T-cell (primary cell): Measurements from ENCODE around the gene AMPD3. TPM values are rescaled to one million over a fixed set of nuclear protein-coding genes. Genes with fewer than 3 reads are reported as not detected.

Experiments used
- ATAC-seq, 4 experiments: fragments of 200-7000 bp in 3 of 4; fragments of 150-1000 bp in 1 of 4; cut with Tn5 transposase; replicated peaks in 1 of 4; 1 replicate in 3 of 4; 2 replicates in 1 of 4; pipeline ENCODE4 v1.10.0; 2021; ENCODE audit warnings: moderate library complexity in 3 of 4, mild to moderate bottlenecking in 2 of 4, moderate number of reproducible peaks in 1 of 4
- CTCF ChIA-PET, 2 donors: fragments of 300-600 bp; sonication (Branson Sonifier 250); formaldehyde crosslinking; loops; one replicate each; lab custom pipeline; 2022; ENCODE audit warnings: antibody characterized with exemption in 2 of 2; lab: Charles Lee
- POLR2A ChIA-PET, 2 donors: fragments of 300-600 bp; sonication (Branson Sonifier 250); formaldehyde crosslinking; loops; one replicate each; lab custom pipeline; 2022; ENCODE audit warnings: antibody characterized with exemption in 2 of 2; lab: Charles Lee
- DNase-seq, 35 experiments: peaks; one replicate each; pipeline versions ENCODE4 v3.0.0 to v3.0.0-alpha.2; 2013 to 2023
- H3K27ac ChIP-seq: one replicate; pipeline ENCODE4 v1.5.1; 2013; ENCODE audit warnings: low read length
- H3K27me3 ChIP-seq, 2 experiments: replicated peaks in 1 of 2; 1 replicate in 1 of 2; 2 replicates in 1 of 2; pipeline versions ENCODE4 v1.6.1 to v1.7.0; 2013; ENCODE audit warnings: low read length in 1 of 2, mixed read lengths in 1 of 2; ENCODE audit not compliant: control insufficient read depth in 2 of 2, insufficient read depth in 2 of 2; ENCODE audit errors: extremely low read depth in 1 of 2
- H3K36me3 ChIP-seq, 2 donors: 1 replicate in 1 of 2; 2 replicates in 1 of 2; pipeline versions ENCODE4 v1.6.1 to v1.7.0; 2013; ENCODE audit warnings: low read length in 1 of 2; ENCODE audit not compliant: control insufficient read depth in 2 of 2, insufficient read depth in 1 of 2; ENCODE audit errors: extremely low read depth in 1 of 2
- H3K4me1 ChIP-seq, 2 experiments: 1 replicate in 1 of 2; 2 replicates in 1 of 2; pipeline versions ENCODE4 v1.6.1 to v1.7.0; 2013; ENCODE audit warnings: low read length in 2 of 2, mixed read lengths in 1 of 2; ENCODE audit not compliant: insufficient read depth in 2 of 2, control insufficient read depth in 1 of 2; ENCODE audit errors: extremely low read depth in 1 of 2
- H3K4me3 ChIP-seq, 2 donors: 1 replicate in 1 of 2; 2 replicates in 1 of 2; pipeline versions ENCODE4 v1.5.1 to v1.7.0; 2013; ENCODE audit warnings: mild to moderate bottlenecking in 2 of 2, low read length in 1 of 2, moderate library complexity in 1 of 2; ENCODE audit not compliant: control insufficient read depth in 1 of 2; ENCODE audit errors: extremely low read depth in 1 of 2
- H3K9me3 ChIP-seq: 2 replicates; pipeline ENCODE4 v1.7.0; 2013
- H3K27ac Mint-ChIP-seq, 2 donors: one replicate each; pipeline ENCODE4 v1.8.0; 2020 to 2021; ENCODE audit warnings: mild to moderate bottlenecking in 2 of 2, mixed read lengths in 2 of 2
- H3K27me3 Mint-ChIP-seq, 2 donors: one replicate each; pipeline ENCODE4 v1.8.0; 2021 to 2022; ENCODE audit warnings: mixed read lengths in 2 of 2
- H3K36me3 Mint-ChIP-seq: one replicate; pipeline ENCODE4 v1.8.0; 2021; ENCODE audit warnings: mixed read lengths
- H3K4me1 Mint-ChIP-seq, 3 donors: one replicate each; pipeline ENCODE4 v1.8.0; 2020 to 2022; ENCODE audit warnings: mixed read lengths in 3 of 3, mild to moderate bottlenecking in 1 of 3
- H3K4me3 Mint-ChIP-seq, 3 donors: one replicate each; pipeline ENCODE4 v1.8.0; 2020 to 2022; ENCODE audit warnings: mild to moderate bottlenecking in 3 of 3, mixed read lengths in 3 of 3, moderate library complexity in 3 of 3
- H3K9me3 Mint-ChIP-seq, 3 donors: one replicate each; pipeline ENCODE4 v1.8.0; 2020 to 2022; ENCODE audit warnings: mixed read lengths in 3 of 3
- WGBS: methylation state at CpG from one replicate; pipeline ENCODE4 v1.1.5; 2013; ENCODE audit warnings: missing lambda C conversion rate; ENCODE audit not compliant: insufficient coverage; 5-methylcytosine and 5-hydroxymethylcytosine counted together
- total RNA-seq, 35 experiments: library from RNA in 6 of 35; stranded (reverse) in 6 of 35; fragments of 120-200 nt in 1 of 35; gene quantifications; one replicate each; pipeline versions ENCODE4 v1.2.1 to v1.2.4 and lab custom pipeline; 2013 to 2026

Gene AMPD3
- total RNA-seq, 5 donors from 2014 or later (not counting 1 experiment from before 2014, with no cell fraction given), result 21.1 to 40.0 (median 26.0) TPM

DNA sequence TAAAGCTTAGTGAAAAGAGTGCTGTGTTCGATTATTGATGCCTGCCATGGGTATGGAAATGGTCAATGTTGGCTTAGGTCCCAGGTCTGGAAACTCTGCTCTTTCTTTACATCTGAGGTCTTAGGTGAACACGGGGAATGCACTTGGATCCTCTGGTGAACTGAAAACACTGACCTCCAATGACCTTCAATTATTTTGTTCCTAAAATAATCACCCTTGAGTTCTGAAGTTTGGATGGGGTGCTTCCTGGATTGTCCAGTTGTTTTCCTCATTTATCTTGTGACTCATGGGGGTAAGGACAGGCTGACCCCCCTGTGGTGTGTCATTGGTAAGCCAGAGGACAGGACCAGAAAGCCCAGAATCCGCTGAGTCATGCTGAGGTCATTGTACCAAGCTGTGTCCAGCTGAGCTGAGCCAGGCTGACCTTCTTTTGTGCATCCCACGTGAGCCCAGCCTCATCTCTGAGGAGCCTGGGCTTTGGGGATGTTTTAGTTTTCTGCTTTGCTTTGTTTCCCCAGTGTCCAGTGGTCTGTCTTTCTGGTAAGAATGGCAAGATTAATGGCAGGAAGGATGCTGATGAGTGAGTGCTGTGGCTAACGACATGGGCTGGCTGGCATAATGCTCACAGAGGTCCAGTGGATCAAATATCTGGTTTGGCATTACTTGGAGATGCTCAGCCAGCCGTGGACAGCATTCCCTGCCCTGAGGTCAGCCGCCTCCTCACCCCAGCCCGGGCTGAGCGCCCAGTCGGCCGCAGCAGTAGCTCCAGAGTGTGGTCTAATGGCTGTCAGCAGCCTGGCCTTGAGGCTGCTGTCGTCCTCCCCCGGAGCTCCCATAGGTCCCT lies 35.6 kb downstream of the AMPD3 start:
- 93% methylated on average over 9 of the region's 13 CpGs for WGBS
- no peak overlapping the region for H3K27ac ChIP-seq
- H3K27me3 Mint-ChIP-seq, result no peaks in the 10 kb centered on the region
- peaks cover 68% of the 10 kb centered on the region for H3K36me3 Mint-ChIP-seq
- peaks cover 0 to 8% of the 10 kb centered on the region in 2 experiments for H3K4me1 ChIP-seq
- H3K9me3 Mint-ChIP-seq, result no peaks in the 10 kb centered on the region
- no peaks in the 10 kb centered on the region for H3K27me3 ChIP-seq
- ChIA-PET CTCF (no interaction called here), POLR2A (no interaction called here)
- peak in 1 of 35 experiments; percentile 2 for DNase-seq
- no peak for ATAC-seq
- peaks cover 10 to 16% (median 11%) of the 10 kb centered on the region in 3 donors for H3K4me1 Mint-ChIP-seq
- H3K36me3 ChIP-seq, result peaks cover 33 to 89% of the 10 kb centered on the region in 2 donors
- no peaks in the 10 kb centered on the region for H3K9me3 ChIP-seq
- no peak overlapping the region for H3K4me3 Mint-ChIP-seq
- no peak overlapping the region for H3K4me3 ChIP-seq
- H3K27ac Mint-ChIP-seq, result peak overlapping the region; percentile 14 to 86

DNA sequence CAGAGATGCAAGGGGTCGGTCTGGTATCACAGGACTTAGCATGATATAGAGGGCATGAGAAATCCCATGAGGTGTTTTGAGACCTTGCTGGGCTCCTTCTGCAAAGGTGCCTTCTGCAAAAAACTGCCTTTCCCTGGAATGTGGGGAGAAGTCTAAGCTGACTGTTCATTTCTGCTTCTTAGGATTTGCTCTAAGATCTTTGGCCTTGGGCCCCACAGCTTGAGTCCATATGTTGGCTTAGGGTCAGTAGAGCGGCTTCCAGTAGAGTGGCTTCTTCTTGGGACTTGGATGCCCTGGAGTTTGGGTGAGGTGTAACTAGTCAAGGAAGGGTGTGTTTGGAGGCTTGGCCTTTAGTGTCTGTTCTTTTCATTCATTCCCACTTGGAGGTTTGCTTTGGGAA lies 37.0 kb downstream of the AMPD3 start:
- no peaks in the 10 kb centered on the region for H3K9me3 ChIP-seq
- CTCF ChIA-PET, result no interaction called here
- Mint-ChIP-seq H3K27ac (no peak overlapping the region), H3K27me3 (no peaks in the 10 kb centered on the region), H3K4me3 (no peak overlapping the region), H3K4me1 (peaks cover 10 to 12% (median 11%) of the 10 kb centered on the region in 3 donors), H3K36me3 (peaks cover 62% of the 10 kb centered on the region), H3K9me3 (no peaks in the 10 kb centered on the region)
- POLR2A ChIA-PET, result no interaction called here
- H3K4me3 ChIP-seq, result no peak overlapping the region
- DNase-seq (peak in 1 of 35 experiments; percentile 4), ATAC-seq (no peak)
- H3K27ac ChIP-seq, result no peak overlapping the region
- no peaks in the 10 kb centered on the region for H3K27me3 ChIP-seq
- 100% methylated on average over 2 of the region's 2 CpGs for WGBS
- H3K4me1 ChIP-seq, result peaks cover 0 to 8% of the 10 kb centered on the region in 2 experiments
- H3K36me3 ChIP-seq, result peaks cover 32 to 87% of the 10 kb centered on the region in 2 donors

DNA sequence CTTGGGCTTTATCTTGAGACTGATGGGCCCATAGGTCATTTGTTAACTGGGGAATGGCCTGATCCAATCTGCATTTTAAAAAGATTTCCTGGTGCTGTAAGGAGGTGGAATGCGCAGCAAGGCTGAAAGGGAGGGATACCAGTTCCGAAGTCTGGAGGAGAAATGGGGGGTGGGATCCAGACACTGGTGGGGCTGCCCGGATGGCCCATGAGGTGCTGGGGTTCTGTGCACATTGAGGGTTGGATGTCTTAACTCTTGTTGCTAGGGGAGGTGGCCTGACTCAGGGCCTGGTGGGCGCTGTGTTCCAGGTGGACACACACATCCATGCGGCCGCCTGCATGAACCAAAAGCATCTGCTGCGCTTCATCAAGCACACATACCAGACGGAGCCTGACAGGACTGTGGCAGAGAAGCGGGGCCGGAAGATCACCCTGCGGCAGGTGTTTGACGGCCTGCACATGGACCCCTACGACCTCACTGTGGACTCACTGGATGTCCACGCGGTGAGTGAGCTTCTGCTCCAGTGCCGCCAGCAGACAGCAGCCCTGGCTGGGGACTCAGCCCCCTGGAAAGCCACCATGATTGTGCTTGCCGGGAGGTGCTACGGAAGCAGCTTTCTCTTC lies 38.1 kb downstream of the AMPD3 start:
- ChIA-PET CTCF (no interaction called here), POLR2A (no interaction called here)
- no peak overlapping the region for H3K27ac ChIP-seq
- peaks cover 40 to 89% of the 10 kb centered on the region in 2 donors for H3K36me3 ChIP-seq
- H3K9me3 ChIP-seq, result no peaks in the 10 kb centered on the region
- no peak overlapping the region for H3K4me3 ChIP-seq
- Mint-ChIP-seq H3K4me3 (no peak overlapping the region), H3K36me3 (peaks cover 59% of the 10 kb centered on the region), H3K9me3 (no peaks in the 10 kb centered on the region), H3K27me3 (no peaks in the 10 kb centered on the region), H3K27ac (no peak overlapping the region), H3K4me1 (peaks cover 6 to 8% (median 7%) of the 10 kb centered on the region in 3 donors)
- no peaks in the 10 kb centered on the region for H3K27me3 ChIP-seq
- H3K4me1 ChIP-seq, result peaks cover 0 to 8% of the 10 kb centered on the region in 2 experiments
- DNase-seq, result peak in 1 of 35 experiments; percentile 8
- no peak for ATAC-seq
- WGBS, result 95% methylated on average over 13 of the region's 18 CpGs

DNA sequence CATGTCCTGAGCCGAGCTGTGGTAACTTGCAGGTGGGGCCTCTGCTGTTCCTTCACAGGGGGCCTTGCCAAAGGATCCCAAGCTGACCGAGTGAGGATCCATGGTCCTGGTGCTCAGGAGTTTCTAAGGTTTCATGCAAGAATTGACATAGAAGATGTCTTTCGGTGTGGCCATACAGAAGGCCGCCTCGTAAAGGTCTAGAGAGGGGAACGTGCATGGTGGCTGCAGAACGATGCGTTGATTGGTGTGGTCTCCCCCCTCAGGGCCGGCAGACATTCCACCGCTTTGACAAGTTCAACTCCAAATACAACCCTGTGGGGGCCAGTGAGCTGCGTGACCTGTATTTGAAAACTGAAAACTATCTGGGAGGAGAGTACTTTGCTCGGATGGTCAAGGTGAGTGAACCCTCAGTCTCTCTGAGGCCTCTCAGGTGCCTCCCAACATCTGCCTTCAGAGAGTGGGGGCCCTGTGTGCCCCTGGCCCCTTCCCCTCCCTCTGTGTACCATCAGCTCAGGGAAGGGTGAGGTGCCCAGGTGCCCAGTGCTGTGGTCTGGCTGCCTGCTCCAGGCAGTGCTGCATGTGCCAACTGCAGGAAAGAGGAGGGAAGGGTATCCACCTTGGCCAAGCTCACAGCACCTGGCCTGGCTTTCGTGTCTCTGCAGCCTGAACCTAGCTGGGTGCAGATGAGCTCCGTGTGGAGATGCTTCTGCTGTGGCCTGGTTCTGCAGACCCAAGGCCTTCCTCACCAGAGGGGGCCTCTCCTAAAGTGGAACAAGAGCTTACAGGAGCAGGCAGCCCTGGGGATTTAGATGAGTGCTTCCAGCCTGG lies 39.8 kb downstream of the AMPD3 start:
- H3K27ac ChIP-seq, result no peak overlapping the region
- 92% methylated on average over 7 of the region's 14 CpGs for WGBS
- POLR2A ChIA-PET, result interaction anchor here in 1 of 2 donors (0.7 kb wide), 1 partner anchor 32 kb away, joined by 6 read pairs; no protein-coding TSS in a partner anchor
- no peaks in the 10 kb centered on the region for H3K27me3 ChIP-seq
- H3K27me3 Mint-ChIP-seq, result no peaks in the 10 kb centered on the region
- H3K4me3 Mint-ChIP-seq, result no peak overlapping the region
- no peaks in the 10 kb centered on the region for H3K9me3 Mint-ChIP-seq
- H3K36me3 ChIP-seq, result peaks cover 49 to 86% of the 10 kb centered on the region in 2 donors
- H3K27ac Mint-ChIP-seq, result no peak overlapping the region
- peaks cover 61% of the 10 kb centered on the region for H3K36me3 Mint-ChIP-seq
- H3K4me3 ChIP-seq, result no peak overlapping the region
- CTCF ChIA-PET, result no interaction called here
- H3K4me1 ChIP-seq, result no peaks in the 10 kb centered on the region
- no peaks in the 10 kb centered on the region for H3K4me1 Mint-ChIP-seq
- ATAC-seq (no peak), DNase-seq (peak in 1 of 35 experiments; percentile 10)
- H3K9me3 ChIP-seq, result no peaks in the 10 kb centered on the region

DNA sequence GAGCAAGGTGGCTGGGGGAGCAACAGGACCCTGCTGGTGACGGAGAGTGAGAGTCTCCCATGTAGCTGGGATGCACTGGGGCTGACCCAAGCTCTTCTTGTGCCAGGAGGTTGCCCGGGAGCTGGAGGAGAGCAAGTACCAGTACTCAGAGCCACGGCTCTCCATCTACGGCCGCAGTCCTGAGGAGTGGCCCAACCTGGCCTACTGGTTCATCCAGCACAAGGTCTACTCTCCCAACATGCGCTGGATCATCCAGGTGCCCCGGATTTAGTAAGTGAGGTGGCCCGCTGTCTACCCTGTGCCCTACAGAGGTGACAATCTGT lies 40.4 kb downstream of the AMPD3 start:
- H3K27me3 Mint-ChIP-seq, result no peaks in the 10 kb centered on the region
- DNase-seq (peak in 1 of 35 experiments; percentile 7), ATAC-seq (no peak)
- H3K4me3 ChIP-seq, result no peak overlapping the region
- H3K4me3 Mint-ChIP-seq, result no peak overlapping the region
- H3K4me1 Mint-ChIP-seq, result no peaks in the 10 kb centered on the region
- H3K27ac Mint-ChIP-seq, result no peak overlapping the region
- no peak overlapping the region for H3K27ac ChIP-seq
- POLR2A ChIA-PET, result interaction anchor here in 1 of 2 donors (0.7 kb wide), 1 partner anchor 33 kb away, joined by 6 read pairs; no protein-coding TSS in a partner anchor
- no peaks in the 10 kb centered on the region for H3K27me3 ChIP-seq
- H3K9me3 ChIP-seq, result no peaks in the 10 kb centered on the region
- H3K36me3 Mint-ChIP-seq, result peaks cover 60% of the 10 kb centered on the region
- H3K9me3 Mint-ChIP-seq, result no peaks in the 10 kb centered on the region
- peaks cover 47 to 86% of the 10 kb centered on the region in 2 donors for H3K36me3 ChIP-seq
- 97% methylated on average over 5 of the region's 8 CpGs for WGBS
- no peaks in the 10 kb centered on the region for H3K4me1 ChIP-seq
- CTCF ChIA-PET, result no interaction called here
